Pons (tissue), 1 donor: ENCODE data around the gene DCTN5.
"Not testable (repeated sequence)": the region's sequence is repeated elsewhere in the genome, so short reads cannot be mapped to it uniquely, and the experiment has no call there.

Source experiments
- DNase-seq: peaks from one replicate; pipeline ENCODE4 v3.0.0-alpha.2; 2016; ENCODE audit warnings: low spot score

The DCTN5 gene

GRCh38 chr16:23640931-23641765 is at the start of gene DCTN5, which contains the start of gene PALB2:
TSS of gene DCTN5 (plus strand) at chr16:23641466. CDS start at chr16:23641543, 77 bp downstream.
TSS of gene PALB2 (minus strand) at chr16:23641310. CDS start at chr16:23641157, 153 bp downstream.
- peak; percentile 93 for DNase-seq

- no peak for DNase-seq
Observed at GRCh38 chr16:23594186-23594585, 47.1 kb upstream of the DCTN5 start.

GRCh38 chr16:23595246-23595950 is 45.9 kb upstream of the DCTN5 start:
- DNase-seq, result peak; percentile 14

GRCh38 chr16:23595951-23596720 is 45.1 kb upstream of the DCTN5 start, which contains the start of gene NDUFAB1:
TSS of gene NDUFAB1 (minus strand) at chr16:23596316. CDS start at chr16:23596290, 26 bp downstream.
- DNase-seq, result peak; percentile 81

GRCh38 chr16:23597003-23597756 is 44.1 kb upstream of the DCTN5 start:
- DNase-seq, result peak; percentile 24

GRCh38 chr16:23607726-23608125 is 33.5 kb upstream of the DCTN5 start:
- no peak for DNase-seq

- DNase-seq, result no peak
Observed at GRCh38 chr16:23608194-23608593, 33.1 kb upstream of the DCTN5 start.

- no peak for DNase-seq
Observed at GRCh38 chr16:23609929-23610328, 31.3 kb upstream of the DCTN5 start.

GRCh38 chr16:23610905-23611304 is 30.4 kb upstream of the DCTN5 start:
- not testable (repeated sequence) for DNase-seq

GRCh38 chr16:23611936-23612335 is 29.3 kb upstream of the DCTN5 start:
- no peak for DNase-seq

- DNase-seq, result no peak
Observed at GRCh38 chr16:23615805-23616204, 25.5 kb upstream of the DCTN5 start.

GRCh38 chr16:23624092-23624491 is 17.2 kb upstream of the DCTN5 start:
- no peak for DNase-seq

GRCh38 chr16:23629516-23629915 is 11.8 kb upstream of the DCTN5 start:
- no peak for DNase-seq

GRCh38 chr16:23631874-23632273 is 9.4 kb upstream of the DCTN5 start:
- DNase-seq, result not testable (repeated sequence)

- DNase-seq, result no peak
Observed at GRCh38 chr16:23634461-23635036, 6.7 kb upstream of the DCTN5 start.

- DNase-seq, result no peak
Observed at GRCh38 chr16:23635958-23636357, 5.3 kb upstream of the DCTN5 start.

GRCh38 chr16:23640615-23640930 is 693 bp upstream of the DCTN5 start:
- DNase-seq, result peak; percentile 5

- no peak for DNase-seq
Observed at GRCh38 chr16:23642246-23642774, 1.0 kb downstream of the DCTN5 start.

- DNase-seq, result peak; percentile 13
Observed at GRCh38 chr16:23650674-23651416, 9.6 kb downstream of the DCTN5 start.

- DNase-seq, result no peak
Observed at GRCh38 chr16:23651943-23652468, 10.7 kb downstream of the DCTN5 start.
